HCT116 (cell line): Measurements from ENCODE around the gene SNN. TPM values are rescaled to one million over a fixed set of nuclear protein-coding genes. Genes with fewer than 3 reads are reported as not detected.

Experiments used
- ATAC-seq: fragments of 200-7000 bp; cut with Tn5 transposase; 2 replicates; pipeline ENCODE4 v1.9.1; 2020; ENCODE audit warnings: mild to moderate bottlenecking, moderate library complexity
- BruUV-seq: library from RNA; stranded (reverse); fragments of 400-500 nt; replicated peaks from 2 replicates; lab custom pipeline; 2021; lab: Mats Ljungman, UMichigan
- CTCF ChIA-PET: fragments of 300-600 bp; sonication (Branson Sonifier 250); formaldehyde crosslinking; loops from one replicate; lab custom pipeline; 2021; ENCODE audit warnings: antibody characterized with exemption; lab: Charles Lee
- POLR2A ChIA-PET: fragments of 300-600, 350-600 bp; sonication (Branson Sonifier 250); formaldehyde crosslinking; loops from one replicate; lab custom pipeline; 2021; ENCODE audit warnings: antibody characterized with exemption; lab: Charles Lee
- RAD21 ChIA-PET, 2 experiments: fragments of 300-600 bp; sonication (Branson Sonifier 250); formaldehyde crosslinking; loops; one replicate each; lab custom pipeline; 2023; ENCODE audit warnings: low total read pairs in 2 of 2; ENCODE audit not compliant: uncharacterized antibody in 2 of 2, unreplicated experiment in 2 of 2, low non-redundant PET in 1 of 2; lab: Charles Lee
- DNase-seq: peaks from one replicate; pipeline ENCODE4 v3.0.0-alpha.2; 2010; ENCODE audit warnings: low read depth, low spot score
- H2AFZ ChIP-seq: fragments of 200-600 bp; shearing (Covaris generic), sonication (generic); 2 replicates; pipeline ENCODE4 v1.6.1; 2017; ENCODE audit warnings: low read depth, mixed run types, mixed read lengths, antibody characterized with exemption, low read length; ENCODE audit not compliant: poor library complexity, severe bottlenecking
- H3K27ac ChIP-seq: 2 replicates; pipeline ENCODE4 v1.5.1; 2012; ENCODE audit warnings: low read depth, low read length
- H3K27me3 ChIP-seq: fragments of 200-600 bp; sonication (generic); 2 replicates; pipeline ENCODE4 v1.6.1; 2016; ENCODE audit warnings: mixed run types, low read length, mixed read lengths; ENCODE audit not compliant: insufficient read depth
- H3K36me3 ChIP-seq, 2 experiments: fragments of 200-500 bp in 1 of 2; fragments of 200-600 bp in 1 of 2; sonication (Bioruptor generic) in 1 of 2; sonication (generic) in 1 of 2; 2 replicates each; pipeline versions ENCODE4 v1.5.1 to v1.6.1; 2014 to 2016; ENCODE audit warnings: low read length in 2 of 2, inconsistent platforms in 1 of 2, mixed read lengths in 1 of 2, mixed run types in 1 of 2; ENCODE audit not compliant: insufficient read depth in 2 of 2, control insufficient read depth in 1 of 2
- H3K4me1 ChIP-seq, 2 experiments: fragments of 200-600 bp in 1 of 2; sonication (generic) in 1 of 2; 2 replicates each; pipeline versions ENCODE4 v1.5.1 to v1.6.1; 2012 to 2017; ENCODE audit warnings: low read length in 2 of 2, inconsistent platforms in 1 of 2, mild to moderate bottlenecking in 1 of 2, mixed read lengths in 1 of 2, mixed run types in 1 of 2, moderate library complexity in 1 of 2; ENCODE audit not compliant: insufficient read depth in 2 of 2, control insufficient read depth in 1 of 2
- H3K4me2 ChIP-seq: fragments of 200-600 bp; sonication (generic); 2 replicates; pipeline ENCODE4 v1.6.1; 2017; ENCODE audit warnings: mixed run types, low read length, mixed read lengths
- H3K4me3 ChIP-seq, 2 experiments: fragments of 200-600 bp in 1 of 2; sonication (generic) in 1 of 2; replicated peaks in 1 of 2; 2 replicates each; pipeline ENCODE4 v1.5.1; 2011 to 2016; ENCODE audit warnings: low read length in 2 of 2, control low read depth in 1 of 2, low read depth in 1 of 2, mild to moderate bottlenecking in 1 of 2, mixed read lengths in 1 of 2, mixed run types in 1 of 2
- H3K79me2 ChIP-seq: fragments of 200-600 bp; sonication (generic); 2 replicates; pipeline ENCODE4 v1.6.1; 2017; ENCODE audit warnings: mild to moderate bottlenecking, mixed run types, low read length, moderate library complexity, mixed read lengths; ENCODE audit not compliant: insufficient read depth
- H3K9ac ChIP-seq: fragments of 200-600 bp; sonication (generic); 2 replicates; pipeline ENCODE4 v1.6.1; 2016; ENCODE audit warnings: low read length, mixed read lengths
- H3K9me2 ChIP-seq: fragments of 200-600 bp; sonication (generic), shearing (Covaris generic); 2 replicates; pipeline ENCODE4 v1.6.1; 2017; ENCODE audit warnings: mixed run types, mild to moderate bottlenecking, moderate library complexity; ENCODE audit not compliant: insufficient read depth
- H3K9me3 ChIP-seq, 2 experiments: fragments of 200-500 bp in 1 of 2; fragments of 200-600 bp in 1 of 2; sonication (Bioruptor generic) in 1 of 2; sonication (generic) in 1 of 2; 2 replicates each; pipeline ENCODE4 v1.6.1; 2014 to 2017; ENCODE audit warnings: low read length in 2 of 2, mixed read lengths in 2 of 2, inconsistent platforms in 1 of 2, low read depth in 1 of 2, mild to moderate bottlenecking in 1 of 2, mixed run types in 1 of 2, moderate library complexity in 1 of 2; ENCODE audit not compliant: control insufficient read depth in 1 of 2, insufficient read depth in 1 of 2
- H4K20me1 ChIP-seq: fragments of 200-600 bp; sonication (generic), shearing (Covaris generic); 2 replicates; pipeline ENCODE4 v1.6.1; 2017; ENCODE audit warnings: mixed run types, mild to moderate bottlenecking, moderate library complexity; ENCODE audit not compliant: insufficient read depth
- CEBPB ChIP-seq: IDR thresholded peaks from 2 replicates; pipeline ENCODE4 v1.6.1; 2012; ENCODE audit warnings: low read depth
- EGR1 ChIP-seq: IDR thresholded peaks from 2 replicates; pipeline ENCODE4 v1.6.1; 2012; ENCODE audit warnings: low read depth
- ELF1 ChIP-seq: IDR thresholded peaks from 2 replicates; pipeline ENCODE4 v1.6.1; 2012; ENCODE audit warnings: low read depth, borderline replicate concordance
- EZH2 ChIP-seq: fragments of 200-600 bp; sonication (generic); IDR thresholded peaks from 2 replicates; pipeline ENCODE4 v1.6.1; 2017; ENCODE audit warnings: antibody characterized with exemption, mixed run types
- EZH2phosphoT487 ChIP-seq: fragments of 200-600 bp; IDR thresholded peaks from 2 replicates; pipeline ENCODE4 v1.6.1; 2018; ENCODE audit warnings: antibody characterized with exemption, borderline replicate concordance
- FOSL1 ChIP-seq: IDR thresholded peaks from 2 replicates; pipeline ENCODE4 v1.6.1; 2012; ENCODE audit warnings: low read depth
- JUND ChIP-seq: IDR thresholded peaks from 2 replicates; pipeline ENCODE4 v1.6.1; 2012
- POLR2A ChIP-seq: IDR thresholded peaks from 2 replicates; pipeline ENCODE4 v1.7.0; 2011; ENCODE audit warnings: borderline replicate concordance; ENCODE audit not compliant: insufficient read depth, insufficient read length; ENCODE audit errors: extremely low read depth
- POLR2AphosphoS5 ChIP-seq: IDR thresholded peaks from 2 replicates; pipeline ENCODE4 v1.6.1; 2011; ENCODE audit warnings: mild to moderate bottlenecking, low read depth, low read length, moderate library complexity
- RAD21 ChIP-seq: IDR thresholded peaks from 2 replicates; pipeline ENCODE4 v1.6.1; 2012; ENCODE audit warnings: low read depth, mild to moderate bottlenecking
- SIN3A ChIP-seq: IDR thresholded peaks from 2 replicates; pipeline ENCODE4 v1.6.1; 2012; ENCODE audit warnings: low read depth
- YY1 ChIP-seq: IDR thresholded peaks from 2 replicates; pipeline ENCODE4 v1.6.1; 2011; ENCODE audit warnings: low read length, low read depth, moderate library complexity, mild to moderate bottlenecking; ENCODE audit not compliant: insufficient replicate concordance; ENCODE audit errors: extremely low read depth
- ZNF274 ChIP-seq: fragments of 200-500 bp; sonication (Bioruptor generic); IDR thresholded peaks from 2 replicates; pipeline ENCODE4 v1.6.1; 2014; ENCODE audit warnings: mild to moderate bottlenecking, low read depth, low read length, inconsistent platforms
- intact Hi-C: fragments of 100-400 bp; cut with micrococcal nuclease; formaldehyde crosslinking; loops from 2 replicates; pipeline ENCODE4 v1.10.0; 2022
- total RNA-seq: library from RNA; stranded (reverse); gene quantifications from one replicate; pipeline ENCODE4 v1.2.1, GENCODE V29; 2021; ENCODE audit not compliant: unreplicated experiment
- TF ChIP-seq, protein P1 (sequence below): IDR thresholded peaks from 2 replicates; pipeline ENCODE4 v1.6.1; 2011; ENCODE audit warnings: mild to moderate bottlenecking, low read length, moderate library complexity; ENCODE audit not compliant: insufficient replicate concordance; ENCODE audit errors: extremely low read depth
- TF ChIP-seq, protein P2 (sequence below), 3 experiments: fragments of 200-600 bp in 1 of 3; sonication (generic) in 1 of 3; IDR thresholded peaks in 2 of 3; conservative IDR thresholded peaks in 1 of 3; 2 replicates each; pipeline ENCODE4 v1.5.1; 2012 to 2017; ENCODE audit warnings: low read depth in 2 of 3, low read length in 2 of 3, antibody characterized with exemption in 1 of 3, borderline replicate concordance in 1 of 3, control low read depth in 1 of 3, mild to moderate bottlenecking in 1 of 3, mixed read lengths in 1 of 3, mixed run types in 1 of 3, moderate library complexity in 1 of 3; ENCODE audit not compliant: insufficient read depth in 1 of 3
- TF ChIP-seq, protein P3 (sequence below): IDR thresholded peaks from 2 replicates; pipeline ENCODE4 v1.6.1; 2012

Gene SNN
- total RNA-seq, 1 experiment from 2014 or later: 12.2 TPM

DNA sequence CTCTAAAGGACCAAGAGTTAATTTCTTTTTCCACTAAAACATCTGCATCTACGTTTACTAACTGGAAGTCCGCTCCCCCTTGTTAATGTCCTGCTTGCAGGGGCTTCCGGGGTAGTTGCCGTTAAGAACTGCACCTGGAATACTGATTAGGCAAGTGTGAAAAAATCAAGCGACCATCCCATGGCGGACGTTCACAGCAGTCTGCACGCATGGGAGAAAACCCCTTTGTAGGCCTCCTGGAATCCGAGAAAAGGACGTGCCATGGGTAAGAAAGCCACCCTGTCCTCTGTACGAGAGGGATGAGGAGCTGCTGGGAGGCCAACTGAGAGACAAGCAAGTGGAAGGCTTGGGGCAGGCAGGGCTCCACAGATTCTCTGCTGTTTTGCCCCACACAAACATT is 14.9 kb downstream of the SNN start:
- TF ChIP-seq SIN3A (no peak), ELF1 (no peak), ZNF274 (no peak)
- TF ChIP-seq, all 23 proteins: peak for 0
- ATAC-seq (no peak), DNase-seq (no peak)
- Histone ChIP-seq H3K79me2 (no peaks in the 10 kb centered on the region), H2AFZ (no peak overlapping the region), H3K9ac (no peak overlapping the region), H3K27me3 (no peaks in the 10 kb centered on the region), H3K9me3 (no peaks in the 10 kb centered on the region), H3K27ac (no peak overlapping the region), H3K36me3 (peaks cover 21 to 24% of the 10 kb centered on the region in 2 experiments; a peak in 3 of 4 replicates), H3K9me2 (no peaks in the 10 kb centered on the region), H3K4me2 (no peak overlapping the region), H3K4me1 (peaks cover 1 to 3% of the 10 kb centered on the region in 2 experiments; a peak in 2 of 4 replicates), H4K20me1 (no peaks in the 10 kb centered on the region), H3K4me3 (no peak overlapping the region)
- ChIA-PET POLR2A (no interaction called here), CTCF (no interaction called here), RAD21 (no interaction called here)
- no TSS peak for BruUV-seq
- intact Hi-C loops: no loop called here

DNA sequence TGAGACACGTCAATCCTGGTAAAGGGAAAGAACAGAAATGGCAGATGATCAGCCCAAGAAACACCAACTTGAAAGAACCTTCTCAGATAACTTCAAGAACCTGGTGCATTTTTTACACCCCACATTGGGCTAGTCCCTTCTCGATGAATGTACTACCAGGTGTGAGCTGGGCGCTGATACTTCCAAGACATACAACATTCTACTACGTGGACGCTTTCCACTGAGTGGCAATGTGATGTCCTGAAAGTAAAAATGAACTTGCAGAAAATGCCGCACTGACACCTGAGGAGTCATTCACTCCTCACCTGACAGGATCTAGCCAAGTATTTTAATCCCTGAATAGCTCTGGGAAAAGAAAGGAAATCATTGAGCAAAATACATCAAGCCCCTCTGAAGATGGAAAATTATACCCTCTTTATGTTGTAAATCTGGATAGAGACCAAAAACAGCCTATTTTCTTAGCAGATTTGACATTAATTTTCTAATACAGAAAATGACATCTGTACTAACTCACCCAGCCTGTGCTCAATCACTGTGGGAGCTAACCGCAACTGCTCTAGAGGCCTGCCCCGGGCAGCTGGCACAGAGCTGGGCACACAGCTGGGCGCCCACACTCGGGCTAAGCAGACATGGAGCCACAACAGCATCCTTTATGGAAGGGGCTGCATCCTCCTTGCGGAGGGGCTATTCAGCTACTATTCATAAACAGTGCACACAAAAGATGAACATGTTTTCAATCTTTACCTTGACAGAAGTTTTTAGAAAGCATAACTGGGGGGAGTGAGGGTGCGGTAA is 16.2 kb downstream of the SNN start:
- Histone ChIP-seq H3K9ac (no peak overlapping the region), H4K20me1 (no peaks in the 10 kb centered on the region), H3K36me3 (peaks cover 19 to 23% of the 10 kb centered on the region in 2 experiments), H3K4me3 (no peak overlapping the region), H3K4me2 (no peak overlapping the region), H3K79me2 (0 out of 2 replicates have a peak, but pooled peaks cover 3% of the 10 kb centered on the region), H3K9me3 (no peaks in the 10 kb centered on the region), H3K9me2 (no peaks in the 10 kb centered on the region), H3K27ac (no peak overlapping the region), H2AFZ (no peak overlapping the region), H3K4me1 (no peaks in the 10 kb centered on the region), H3K27me3 (no peaks in the 10 kb centered on the region)
- POLR2A ChIA-PET: no interaction called here
- RAD21 ChIA-PET: no interaction called here
- intact Hi-C loops: no loop called here
- ATAC-seq: no peak
- CTCF ChIA-PET: no interaction called here
- DNase-seq: no peak
- BruUV-seq: no TSS peak
- TF ChIP-seq ZNF274 (no peak), EGR1 (no peak), POLR2AphosphoS5 (no peak), FOSL1 (no peak), EZH2phosphoT487 (no peak), SIN3A (no peak), POLR2A (no peak), EZH2 (no peak), CEBPB (no peak), YY1 (no peak), JUND (no peak), RAD21 (no peak)
- TF ChIP-seq, protein P1, sequence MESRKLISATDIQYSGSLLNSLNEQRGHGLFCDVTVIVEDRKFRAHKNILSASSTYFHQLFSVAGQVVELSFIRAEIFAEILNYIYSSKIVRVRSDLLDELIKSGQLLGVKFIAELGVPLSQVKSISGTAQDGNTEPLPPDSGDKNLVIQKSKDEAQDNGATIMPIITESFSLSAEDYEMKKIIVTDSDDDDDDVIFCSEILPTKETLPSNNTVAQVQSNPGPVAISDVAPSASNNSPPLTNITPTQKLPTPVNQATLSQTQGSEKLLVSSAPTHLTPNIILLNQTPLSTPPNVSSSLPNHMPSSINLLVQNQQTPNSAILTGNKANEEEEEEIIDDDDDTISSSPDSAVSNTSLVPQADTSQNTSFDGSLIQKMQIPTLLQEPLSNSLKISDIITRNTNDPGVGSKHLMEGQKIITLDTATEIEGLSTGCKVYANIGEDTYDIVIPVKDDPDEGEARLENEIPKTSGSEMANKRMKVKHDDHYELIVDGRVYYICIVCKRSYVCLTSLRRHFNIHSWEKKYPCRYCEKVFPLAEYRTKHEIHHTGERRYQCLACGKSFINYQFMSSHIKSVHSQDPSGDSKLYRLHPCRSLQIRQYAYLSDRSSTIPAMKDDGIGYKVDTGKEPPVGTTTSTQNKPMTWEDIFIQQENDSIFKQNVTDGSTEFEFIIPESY: no peak
- TF ChIP-seq, protein P2, sequence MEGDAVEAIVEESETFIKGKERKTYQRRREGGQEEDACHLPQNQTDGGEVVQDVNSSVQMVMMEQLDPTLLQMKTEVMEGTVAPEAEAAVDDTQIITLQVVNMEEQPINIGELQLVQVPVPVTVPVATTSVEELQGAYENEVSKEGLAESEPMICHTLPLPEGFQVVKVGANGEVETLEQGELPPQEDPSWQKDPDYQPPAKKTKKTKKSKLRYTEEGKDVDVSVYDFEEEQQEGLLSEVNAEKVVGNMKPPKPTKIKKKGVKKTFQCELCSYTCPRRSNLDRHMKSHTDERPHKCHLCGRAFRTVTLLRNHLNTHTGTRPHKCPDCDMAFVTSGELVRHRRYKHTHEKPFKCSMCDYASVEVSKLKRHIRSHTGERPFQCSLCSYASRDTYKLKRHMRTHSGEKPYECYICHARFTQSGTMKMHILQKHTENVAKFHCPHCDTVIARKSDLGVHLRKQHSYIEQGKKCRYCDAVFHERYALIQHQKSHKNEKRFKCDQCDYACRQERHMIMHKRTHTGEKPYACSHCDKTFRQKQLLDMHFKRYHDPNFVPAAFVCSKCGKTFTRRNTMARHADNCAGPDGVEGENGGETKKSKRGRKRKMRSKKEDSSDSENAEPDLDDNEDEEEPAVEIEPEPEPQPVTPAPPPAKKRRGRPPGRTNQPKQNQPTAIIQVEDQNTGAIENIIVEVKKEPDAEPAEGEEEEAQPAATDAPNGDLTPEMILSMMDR (IDR thresholded peaks at IDR 0.05 in 2 of 3, conservative IDR thresholded peaks at IDR 0.05 in 1 of 3; ENCODE audit: borderline replicate concordance in 1 of 3, insufficient read depth in 1 of 3, low read depth in 2 of 3, low read length in 2 of 3): no peak
- TF ChIP-seq, protein P3, sequence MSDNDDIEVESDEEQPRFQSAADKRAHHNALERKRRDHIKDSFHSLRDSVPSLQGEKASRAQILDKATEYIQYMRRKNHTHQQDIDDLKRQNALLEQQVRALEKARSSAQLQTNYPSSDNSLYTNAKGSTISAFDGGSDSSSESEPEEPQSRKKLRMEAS: no peak
